ENCODE data around the gene ASCL5. TPM values are rescaled to one million over a fixed set of nuclear protein-coding genes. Genes with fewer than 3 reads are reported as not detected.

Gene ASCL5
- total RNA-seq, 1 donor from 2014 or later: not detected

DNA sequence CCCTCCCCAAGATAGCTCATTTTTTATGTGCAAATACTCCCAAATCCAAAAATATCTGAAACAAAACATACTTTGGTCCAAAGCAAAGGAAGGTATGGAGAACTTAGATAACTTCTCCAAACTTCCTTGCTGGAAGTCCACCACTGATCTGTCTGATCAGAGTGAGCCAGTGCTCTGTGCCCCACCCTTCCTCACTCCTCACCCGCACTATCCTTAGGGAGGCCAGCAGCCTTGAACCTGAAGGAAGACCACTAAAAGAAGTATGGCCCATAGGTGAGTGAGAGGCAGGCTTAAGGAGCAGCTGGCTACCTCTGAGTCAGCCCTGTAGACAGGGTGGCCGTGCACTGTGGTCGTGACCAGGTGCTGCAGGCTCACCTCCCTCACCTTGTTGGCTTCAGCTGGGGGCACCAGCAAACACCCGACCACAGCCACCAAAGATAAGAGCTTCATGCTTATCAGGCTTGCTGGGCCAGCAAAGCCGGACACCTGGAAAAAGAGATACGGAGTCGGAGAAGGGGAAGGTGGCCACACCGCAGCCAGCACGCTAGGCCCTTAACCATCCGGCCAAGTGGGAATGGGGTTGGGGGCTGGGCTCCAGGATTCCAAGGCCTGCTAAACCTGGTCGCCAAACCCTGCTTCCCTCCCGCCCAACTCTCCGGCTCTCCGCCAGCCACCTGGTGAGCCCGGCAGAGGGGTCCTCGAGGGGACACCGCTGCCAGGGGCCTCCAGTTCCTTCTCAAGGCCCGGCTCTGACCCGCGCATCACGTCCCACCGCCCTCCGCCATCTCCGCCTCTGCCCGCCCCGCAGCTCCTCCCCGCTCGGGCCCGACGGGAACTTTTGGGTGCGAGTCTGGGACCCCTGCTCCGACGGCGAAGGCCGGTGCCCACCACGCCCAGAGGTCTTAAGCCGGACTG is 26.7 kb upstream of the ASCL5 start:
- peak; percentile 9 for DNase-seq (ENCODE audit: low read depth)

GRCh38 chr1:201149400-201149799 is 22.4 kb upstream of the ASCL5 start:
- DNase-seq (ENCODE audit: low read depth): peak; percentile 72

DNA sequence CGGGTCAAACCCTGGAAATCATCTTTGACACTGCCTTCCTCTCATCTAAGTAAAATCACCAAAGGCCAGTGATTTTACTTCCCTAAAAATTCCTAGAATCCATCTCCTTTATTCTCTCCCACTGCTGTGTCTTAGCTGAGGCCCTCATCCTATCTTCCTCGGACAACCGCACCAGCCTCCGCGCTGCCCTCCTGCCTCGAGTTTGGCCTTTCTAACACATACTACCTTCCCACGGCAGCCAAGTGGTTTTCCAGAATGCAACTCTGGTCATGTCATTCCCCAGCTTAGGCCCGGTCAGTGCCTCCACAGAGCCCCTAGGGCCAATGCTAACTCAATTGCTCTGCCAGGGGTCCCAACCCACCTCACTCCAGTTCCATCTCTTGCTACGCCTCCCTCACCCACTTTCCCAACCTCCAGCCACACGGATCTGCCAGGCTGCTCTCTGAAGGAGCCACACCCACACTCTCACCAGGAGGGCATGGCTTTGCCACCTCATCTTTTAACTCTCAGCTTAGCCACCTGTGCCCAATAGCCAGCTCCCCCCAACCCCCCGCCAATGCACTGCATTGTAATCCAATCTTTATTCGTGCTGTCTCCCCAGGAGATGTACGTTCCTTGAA is 20.5 kb upstream of the ASCL5 start:
- DNase-seq (ENCODE audit: low read depth): no peak

- DNase-seq (ENCODE audit: low read depth): no peak
Measured at GRCh38 chr1:201146626-201147390, 19.8 kb upstream of the ASCL5 start.

DNA sequence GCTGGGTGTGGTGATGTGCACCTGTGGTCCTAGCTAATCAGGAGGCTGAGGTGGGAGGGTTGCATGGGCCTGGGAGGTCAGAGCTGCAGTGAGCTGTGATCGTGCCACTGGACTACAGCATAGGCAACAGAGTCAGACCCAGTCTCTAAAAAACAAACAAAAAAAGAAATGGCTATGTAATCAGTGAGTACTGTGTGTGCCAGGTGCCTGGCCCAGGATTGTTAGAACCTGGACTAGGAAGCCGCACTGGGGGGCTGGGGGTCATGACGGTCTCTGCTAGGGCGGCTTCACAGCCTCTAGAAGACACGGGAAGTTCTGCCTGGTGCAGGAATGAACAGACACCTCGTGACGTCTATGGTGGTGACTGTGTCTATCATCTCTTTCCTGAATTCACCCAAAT is 18.8 kb upstream of the ASCL5 start:
- DNase-seq (ENCODE audit: low read depth): no peak

- no peak for DNase-seq (ENCODE audit: low read depth)
Measured at GRCh38 chr1:201145132-201145531, 18.1 kb upstream of the ASCL5 start.

DNA sequence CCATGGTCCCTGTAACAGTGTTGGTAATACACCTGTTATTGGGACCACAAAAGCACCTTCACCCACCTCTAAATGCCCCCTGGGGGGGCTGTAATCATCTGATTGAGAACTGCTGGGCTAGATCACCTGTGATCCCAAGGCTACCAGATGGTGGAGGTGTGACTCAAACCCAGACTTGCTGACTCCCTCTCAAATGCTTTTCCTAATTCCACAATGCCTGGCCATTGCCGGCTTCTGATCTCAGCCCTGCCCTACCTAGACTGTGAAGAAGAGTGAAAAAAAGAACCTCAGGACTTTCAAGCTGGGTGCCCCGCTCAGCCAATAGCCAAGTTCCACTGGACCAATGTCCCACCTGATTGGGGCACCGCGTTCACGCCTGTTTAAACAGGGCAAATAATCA is 17.7 kb upstream of the ASCL5 start:
- DNase-seq (ENCODE audit: low read depth): no peak

DNA sequence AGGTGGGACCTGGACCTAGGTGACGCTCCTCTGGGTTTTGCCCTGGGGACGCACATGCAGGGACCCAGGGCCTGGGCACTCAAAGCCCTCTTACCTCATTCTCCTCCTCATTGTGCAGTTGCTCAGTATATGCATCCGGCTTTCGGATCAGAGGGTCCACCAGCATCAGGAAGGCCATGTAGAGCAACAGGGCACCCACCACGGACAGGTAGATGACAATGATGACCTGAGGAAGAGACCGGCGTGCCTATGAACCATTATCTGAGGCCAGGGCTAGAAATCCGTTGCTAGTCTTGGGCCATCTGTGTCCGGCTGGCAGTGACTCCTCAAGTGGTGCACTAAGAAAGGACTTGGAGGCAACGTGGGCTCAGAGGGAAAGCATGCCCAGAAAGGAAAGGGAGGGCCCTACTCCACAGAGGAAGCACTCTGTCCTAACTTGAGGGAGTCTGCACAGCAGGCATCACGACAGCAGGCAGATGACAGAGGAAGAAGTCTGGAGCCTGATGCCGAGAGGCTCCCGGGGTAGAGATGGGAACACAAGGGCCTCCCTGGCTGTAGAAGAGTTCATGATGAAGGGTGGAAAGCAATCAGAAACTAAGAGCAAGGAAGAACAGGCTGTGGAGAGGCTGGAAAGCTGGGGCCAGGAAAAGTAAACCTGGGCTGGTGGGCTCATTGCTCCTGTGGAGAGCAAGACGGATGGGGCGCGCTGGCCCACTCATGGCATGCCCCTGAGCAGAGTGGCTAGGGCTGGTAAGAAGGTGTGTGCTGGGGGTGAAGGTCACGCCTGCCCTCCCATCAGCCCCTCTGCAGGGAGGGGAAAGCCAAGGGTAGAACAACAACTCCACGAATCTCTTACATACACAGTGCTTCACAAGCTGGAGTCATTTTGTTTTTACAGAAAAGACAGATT is 17.0 kb upstream of the ASCL5 start:
- DNase-seq (ENCODE audit: low read depth): no peak

- DNase-seq (ENCODE audit: low read depth): no peak
Measured at GRCh38 chr1:201142849-201143725, 16.1 kb upstream of the ASCL5 start.

GRCh38 chr1:201142011-201142848 is 15.2 kb upstream of the ASCL5 start:
- DNase-seq (ENCODE audit: low read depth): no peak

- no peak for DNase-seq (ENCODE audit: low read depth)
Measured at GRCh38 chr1:201141418-201141817, 14.4 kb upstream of the ASCL5 start.

- DNase-seq (ENCODE audit: low read depth): no peak
Measured at GRCh38 chr1:201140941-201141260, 13.9 kb upstream of the ASCL5 start.

DNA sequence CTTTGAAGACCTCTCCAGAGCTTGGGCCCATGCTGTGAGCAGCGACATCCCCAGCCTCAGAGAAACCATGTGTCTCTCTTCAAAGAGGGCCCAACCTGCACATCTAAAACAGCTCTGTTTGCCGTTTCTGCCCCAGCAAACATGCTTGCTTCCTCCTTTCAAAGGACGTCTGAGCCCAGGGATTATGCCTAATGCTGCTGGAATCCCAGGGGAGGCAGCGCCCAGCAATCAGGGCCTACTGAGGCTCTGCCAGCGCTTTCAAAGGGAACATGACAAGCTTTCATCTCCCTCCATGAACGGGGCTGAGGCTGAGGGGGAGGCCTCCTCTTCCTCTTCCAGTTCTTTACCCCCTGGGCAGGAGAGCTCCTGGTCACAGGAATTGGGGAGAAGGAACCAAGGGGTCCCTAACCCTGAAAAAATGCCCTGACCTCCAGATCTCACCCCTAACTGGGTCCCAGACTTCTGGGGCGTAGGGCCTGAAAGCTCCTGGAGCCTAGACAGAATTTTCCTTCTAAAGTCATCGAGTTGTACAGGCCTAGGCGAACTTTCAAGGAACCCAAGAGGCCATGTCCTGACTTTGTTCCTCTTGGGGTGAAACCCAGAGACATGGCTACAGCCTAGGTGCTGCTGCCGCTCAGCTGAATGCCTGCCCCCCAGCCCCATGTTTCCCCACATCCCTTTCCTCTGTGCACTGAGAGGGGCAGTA is 13.4 kb upstream of the ASCL5 start:
- DNase-seq (ENCODE audit: low read depth): no peak

- no peak for DNase-seq (ENCODE audit: low read depth)
Measured at GRCh38 chr1:201139756-201140155, 12.8 kb upstream of the ASCL5 start.

GRCh38 chr1:201139306-201139705 is 12.3 kb upstream of the ASCL5 start:
- DNase-seq (ENCODE audit: low read depth): no peak

DNA sequence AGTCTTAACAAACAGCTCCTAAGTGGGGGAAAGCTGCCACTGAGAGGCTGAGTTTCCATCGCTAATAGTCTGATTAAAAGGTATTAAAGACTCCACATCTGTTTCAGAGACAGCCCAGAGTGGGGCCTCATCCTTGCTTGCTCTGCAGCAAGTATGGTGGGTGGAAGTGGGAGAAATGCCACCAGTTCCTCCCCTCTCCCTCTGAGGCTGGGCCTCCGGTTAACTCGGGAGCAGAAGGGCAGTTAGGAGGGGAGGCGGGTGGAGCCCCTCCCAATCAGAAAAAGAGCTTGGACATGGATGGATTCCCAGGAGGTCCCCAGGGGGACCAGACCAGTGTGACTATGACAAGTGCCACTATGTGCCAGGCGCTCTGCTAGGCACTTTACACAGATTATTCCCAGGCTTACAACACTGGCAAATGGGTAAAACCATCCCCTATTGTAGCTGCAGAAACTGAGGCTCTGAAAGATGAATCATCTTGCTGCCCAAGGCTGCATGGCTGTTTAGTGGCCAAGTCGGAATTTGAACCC is 11.4 kb upstream of the ASCL5 start:
- no peak for DNase-seq (ENCODE audit: low read depth)

- peak; percentile 85 for DNase-seq (ENCODE audit: low read depth)
Measured at GRCh38 chr1:201137579-201138310, 10.8 kb upstream of the ASCL5 start.

- DNase-seq (ENCODE audit: low read depth): no peak
Measured at GRCh38 chr1:201137024-201137392, 10.0 kb upstream of the ASCL5 start.

Measured in renal cortical epithelial cell (primary cell).